Measurements from ENCODE around the gene PRPF31.

- TF ChIP-seq CTCF (IDR thresholded peaks at IDR 0.05), result peak; percentile 74 to 87 (median 79)
- TF ChIP-seq POLR2A (IDR thresholded peaks at IDR 0.05), result no peak
Observed at GRCh38 chr19:54168174-54168917, 52.8 kb downstream of the PRPF31 start.

Measured in uterus (tissue), 2 donors.